Measurements from ENCODE around the gene GSDME.

- TF ChIP-seq CTCF (IDR thresholded peaks at IDR 0.05) = no peak
- no peak for TF ChIP-seq POLR2A (IDR thresholded peaks at IDR 0.05)
Measured at GRCh38 chr7:24800073-24800472, 42.8 kb upstream of the GSDME start.
